ENCODE data around the gene SARS1.
"Not testable (repeated sequence)": the region's sequence is repeated elsewhere in the genome, so short reads cannot be mapped to it uniquely, and the experiment has no call there.

SARS1 gene

DNA sequence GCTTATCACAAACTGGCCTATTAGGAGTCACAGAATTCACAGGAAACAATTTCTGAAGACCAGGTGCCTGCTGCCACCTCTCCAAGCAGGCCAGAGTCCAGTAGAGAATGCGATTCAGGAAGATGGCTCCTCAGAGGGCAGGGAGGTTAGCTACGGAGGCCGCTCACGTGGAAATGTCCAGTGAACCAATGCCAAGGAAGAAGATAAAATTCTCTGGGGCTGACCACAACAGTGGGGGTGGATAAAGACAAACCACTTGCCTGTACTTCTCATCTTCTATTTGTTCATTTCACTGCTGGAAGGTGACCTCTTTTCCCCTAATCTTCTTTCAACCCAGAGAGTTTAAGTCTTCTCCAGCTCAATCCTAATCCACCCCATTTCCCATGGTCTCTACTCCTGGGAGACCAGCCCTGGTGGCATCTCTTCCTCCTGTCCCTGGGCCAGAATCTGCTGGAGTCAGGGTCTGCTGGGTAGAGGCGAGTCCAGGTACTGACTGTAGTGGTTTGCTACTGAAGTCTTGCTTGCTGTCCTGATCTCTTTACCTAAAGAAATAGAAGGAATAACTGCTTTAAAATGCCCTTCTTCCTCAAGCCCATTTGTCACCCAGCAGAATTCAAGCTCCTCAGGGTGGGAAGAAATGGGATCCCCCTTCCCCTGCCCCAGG is 66.0 kb downstream of the SARS1 start:
- no peak for DNase-seq

- no peak for DNase-seq
Measured at GRCh38 chr1:109280862-109281261, 67.1 kb downstream of the SARS1 start.

- no peak for DNase-seq
Measured at GRCh38 chr1:109281680-109282496, 68.2 kb downstream of the SARS1 start.

- DNase-seq, result no peak
Measured at GRCh38 chr1:109282497-109282951, 68.8 kb downstream of the SARS1 start.

DNA sequence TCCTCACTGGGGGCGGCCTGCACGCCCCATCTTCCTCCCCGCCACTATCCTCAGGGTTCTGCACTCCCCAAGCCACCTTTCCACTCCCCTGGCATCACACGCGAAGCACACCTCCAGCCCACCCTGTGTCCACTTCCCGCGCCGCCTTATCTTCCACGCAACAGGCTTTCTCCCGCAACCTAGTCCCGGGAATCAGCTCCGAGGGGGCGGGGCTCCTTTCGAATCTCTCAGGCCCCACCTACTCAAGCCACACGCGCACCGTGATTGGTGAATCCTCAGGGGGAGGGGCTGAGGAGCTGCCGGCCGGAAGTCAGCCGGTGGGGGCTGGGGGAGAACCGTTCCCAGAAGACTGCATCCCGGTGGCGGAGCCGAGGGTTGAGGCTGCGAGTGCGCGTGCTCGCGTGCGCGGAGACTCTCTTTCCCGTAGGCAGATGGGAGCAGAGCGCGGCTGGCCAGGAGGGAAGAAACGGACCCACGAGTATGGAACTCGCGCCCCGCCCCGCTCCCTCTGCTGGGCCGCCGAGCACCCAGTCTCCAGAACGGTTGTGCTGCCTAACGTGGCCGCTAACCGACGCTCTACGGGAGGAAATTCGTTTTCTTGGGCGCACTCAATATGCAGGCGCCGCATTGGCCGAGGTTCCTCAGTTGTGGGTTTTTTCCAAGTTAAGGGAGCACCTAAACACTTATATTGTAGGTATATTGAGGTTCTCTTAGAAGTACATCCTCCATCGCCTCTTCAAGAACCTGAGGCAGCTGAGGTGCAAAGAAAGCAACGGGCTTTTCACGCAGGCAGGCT is 69.4 kb downstream of the SARS1 start, which contains the start of gene PSRC1:
TSS of gene PSRC1 (minus strand) at position 194 of the 796 bp plus-strand sequence.
- DNase-seq, result peak; percentile 95 to 96

DNA sequence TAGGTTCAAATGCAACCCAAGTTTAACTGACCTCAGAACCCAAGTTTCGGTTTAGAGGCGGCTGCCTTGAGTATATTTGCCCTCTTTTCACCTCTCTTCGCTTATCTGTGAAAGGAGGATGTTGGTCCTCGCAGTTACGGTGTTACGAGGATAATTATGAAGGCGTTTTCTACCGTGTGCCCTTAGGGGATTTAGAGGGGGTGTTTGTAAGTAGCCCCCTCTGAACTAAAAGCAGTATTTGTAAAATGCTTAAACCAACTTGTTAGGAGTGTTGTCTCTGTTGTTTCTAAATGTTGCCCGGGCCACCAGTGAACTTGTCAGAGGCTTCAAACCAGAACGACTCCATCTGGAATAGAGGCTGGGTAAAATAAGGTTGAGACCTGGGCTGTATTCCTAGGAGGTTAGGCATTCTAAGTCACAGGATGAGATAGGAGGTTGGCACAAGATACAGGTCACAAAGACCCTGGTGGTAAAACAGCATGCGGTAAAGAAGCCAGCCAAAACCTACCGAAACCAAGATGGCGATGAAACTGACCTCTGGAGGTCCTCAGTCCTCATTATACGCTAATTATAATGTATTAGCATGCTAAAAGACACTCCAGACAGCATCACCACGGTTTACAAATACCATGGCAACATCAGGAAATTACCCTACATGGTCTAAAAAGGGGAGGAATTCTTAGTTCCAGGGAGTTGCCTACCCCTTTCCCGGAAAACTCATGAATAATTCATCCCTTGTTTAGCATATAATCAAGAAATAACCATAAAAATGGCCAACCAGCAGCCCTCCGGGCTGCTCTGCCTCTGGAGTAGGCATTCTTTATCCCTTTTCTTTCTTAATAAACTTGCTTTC is 70.3 kb downstream of the SARS1 start:
- no peak for DNase-seq

DNA sequence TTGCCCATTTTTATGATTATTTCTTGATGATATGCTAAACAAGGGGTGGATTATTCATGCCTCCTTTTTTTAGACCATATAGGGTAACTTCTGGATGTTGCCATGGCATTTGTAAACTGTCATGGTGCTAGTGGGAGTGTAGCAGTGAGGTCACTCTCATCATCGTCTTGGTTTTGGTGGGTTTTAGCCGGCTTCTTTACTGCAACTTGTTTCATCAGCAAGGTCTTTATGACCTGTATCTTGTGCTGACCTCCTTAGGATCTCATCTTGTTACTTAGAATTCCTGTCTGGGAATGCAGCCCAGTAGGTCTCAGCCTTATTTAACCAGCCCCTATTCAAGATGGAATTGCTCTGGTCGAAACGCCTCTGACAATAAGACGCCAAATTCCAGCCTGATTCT is 73.0 kb downstream of the SARS1 start:
- DNase-seq, result not testable (repeated sequence)
